Measurements from ENCODE around the gene SLC13A4. TPM values are rescaled to one million over a fixed set of nuclear protein-coding genes. Genes with fewer than 3 reads are reported as not detected.

Gene SLC13A4
- polyA plus RNA-seq, 1 donor from 2014 or later, result 1.4 TPM

GRCh38 chr7:135692055-135692454 is 35.9 kb downstream of the SLC13A4 start:
- TF ChIP-seq SMC3 (conservative IDR thresholded peaks at IDR 0.05; ENCODE audit: poor library complexity) (no peak), TAF1 (IDR thresholded peaks at IDR 0.05; ENCODE audit: low read depth) (no peak)
- Histone ChIP-seq H3K9ac (ENCODE audit: low read length) (no peak overlapping the region), H3K9me2 (ENCODE audit: insufficient read depth, low read length) (no peaks in the 10 kb centered on the region), H3F3A (ENCODE audit: insufficient read depth, low read length, poor library complexity, severe bottlenecking) (no peaks in the 10 kb centered on the region), H2AFZ (ENCODE audit: low read depth, low read length) (no peak overlapping the region), H3K36me3 (ENCODE audit: insufficient read depth, low read length) (no peaks in the 10 kb centered on the region), H3K9me3 (ENCODE audit: low read length) (no peaks in the 10 kb centered on the region), H3K27ac (ENCODE audit: low read length) (no peak overlapping the region), H3K79me2 (replicated peaks; ENCODE audit: insufficient read depth, low read length) (no peaks in the 10 kb centered on the region), H3K27me3 (ENCODE audit: insufficient read depth, low read depth, low read length) (no peaks in the 10 kb centered on the region), H3K4me2 (ENCODE audit: low read length) (no peak overlapping the region), H4K20me1 (ENCODE audit: insufficient read depth) (no peaks in the 10 kb centered on the region), H3K4me3 (ENCODE audit: low read length) (no peak overlapping the region)

GRCh38 chr7:135690566-135690965 is 37.4 kb downstream of the SLC13A4 start:
- TF ChIP-seq MXI1 (conservative IDR thresholded peaks at IDR 0.05; ENCODE audit: poor library complexity, severe bottlenecking) (no peak), REST (IDR thresholded peaks at IDR 0.05; ENCODE audit: borderline replicate concordance) (no peak), CTCF (IDR thresholded peaks at IDR 0.05; ENCODE audit: poor library complexity, severe bottlenecking) (no peak), SMC3 (conservative IDR thresholded peaks at IDR 0.05; ENCODE audit: poor library complexity) (no peak), EP300 (conservative IDR thresholded peaks at IDR 0.05; ENCODE audit: poor library complexity, severe bottlenecking) (no peak), TAF1 (IDR thresholded peaks at IDR 0.05; ENCODE audit: low read depth) (no peak), POLR2AphosphoS5 (IDR thresholded peaks at IDR 0.05) (no peak), RAD21 (conservative IDR thresholded peaks at IDR 0.05) (no peak), EZH2 (IDR thresholded peaks at IDR 0.05; ENCODE audit: borderline replicate concordance, insufficient read depth, low read length, poor library complexity, severe bottlenecking) (no peak)
- Histone ChIP-seq H3K36me3 (ENCODE audit: insufficient read depth, low read length) (no peaks in the 10 kb centered on the region), H3K4me3 (ENCODE audit: low read length) (no peak overlapping the region), H2AFZ (ENCODE audit: low read depth, low read length) (no peak overlapping the region), H3K9ac (ENCODE audit: low read length) (no peak overlapping the region), H3K4me2 (ENCODE audit: low read length) (no peak overlapping the region), H3K27me3 (ENCODE audit: insufficient read depth, low read depth, low read length) (no peaks in the 10 kb centered on the region), H3K79me2 (replicated peaks; ENCODE audit: insufficient read depth, low read length) (no peaks in the 10 kb centered on the region), H4K20me1 (ENCODE audit: insufficient read depth) (no peaks in the 10 kb centered on the region), H3F3A (ENCODE audit: insufficient read depth, low read length, poor library complexity, severe bottlenecking) (no peaks in the 10 kb centered on the region), H3K9me2 (ENCODE audit: insufficient read depth, low read length) (no peaks in the 10 kb centered on the region), H3K27ac (ENCODE audit: low read length) (no peak overlapping the region), H3K9me3 (ENCODE audit: low read length) (no peaks in the 10 kb centered on the region)

- H3K9ac ChIP-seq (ENCODE audit: low read length), result no peak overlapping the region
Observed at GRCh38 chr7:135687466-135687865, 40.5 kb downstream of the SLC13A4 start.

More at GRCh38 chr7:135687466-135687865, 40.5 kb downstream of the SLC13A4 start:
- Histone ChIP-seq H3K79me2 (replicated peaks; ENCODE audit: insufficient read depth, low read length) (no peaks in the 10 kb centered on the region), H3F3A (ENCODE audit: insufficient read depth, low read length, poor library complexity, severe bottlenecking) (no peaks in the 10 kb centered on the region), H3K27ac (ENCODE audit: low read length) (no peak overlapping the region), H3K36me3 (ENCODE audit: insufficient read depth, low read length) (no peaks in the 10 kb centered on the region), H3K27me3 (ENCODE audit: insufficient read depth, low read depth, low read length) (no peaks in the 10 kb centered on the region), H3K4me2 (ENCODE audit: low read length) (no peak overlapping the region), H3K9me2 (ENCODE audit: insufficient read depth, low read length) (no peaks in the 10 kb centered on the region), H2AFZ (ENCODE audit: low read depth, low read length) (no peak overlapping the region), H3K4me3 (ENCODE audit: low read length) (no peak overlapping the region), H4K20me1 (ENCODE audit: insufficient read depth) (no peaks in the 10 kb centered on the region), H3K9me3 (ENCODE audit: low read length) (no peaks in the 10 kb centered on the region)
- TF ChIP-seq MXI1 (conservative IDR thresholded peaks at IDR 0.05; ENCODE audit: poor library complexity, severe bottlenecking), result no peak

Data from neural cell (in vitro differentiated cells).